HCT116 (cell line): Measurements from ENCODE around the gene GIMAP4. TPM values are rescaled to one million over a fixed set of nuclear protein-coding genes. Genes with fewer than 3 reads are reported as not detected.

Experiments used
- ATAC-seq: fragments of 200-7000 bp; cut with Tn5 transposase; 2 replicates; pipeline ENCODE4 v1.9.1; 2020; ENCODE audit warnings: mild to moderate bottlenecking, moderate library complexity
- BruUV-seq: library from RNA; stranded (reverse); fragments of 400-500 nt; replicated peaks from 2 replicates; lab custom pipeline; 2021; lab: Mats Ljungman, UMichigan
- CTCF ChIA-PET: fragments of 300-600 bp; sonication (Branson Sonifier 250); formaldehyde crosslinking; loops from one replicate; lab custom pipeline; 2021; ENCODE audit warnings: antibody characterized with exemption; lab: Charles Lee
- POLR2A ChIA-PET: fragments of 300-600, 350-600 bp; sonication (Branson Sonifier 250); formaldehyde crosslinking; loops from one replicate; lab custom pipeline; 2021; ENCODE audit warnings: antibody characterized with exemption; lab: Charles Lee
- RAD21 ChIA-PET, 2 experiments: fragments of 300-600 bp; sonication (Branson Sonifier 250); formaldehyde crosslinking; loops; one replicate each; lab custom pipeline; 2023; ENCODE audit warnings: low total read pairs in 2 of 2; ENCODE audit not compliant: uncharacterized antibody in 2 of 2, unreplicated experiment in 2 of 2, low non-redundant PET in 1 of 2; lab: Charles Lee
- DNase-seq: peaks from one replicate; pipeline ENCODE4 v3.0.0-alpha.2; 2010; ENCODE audit warnings: low read depth, low spot score
- H2AFZ ChIP-seq: fragments of 200-600 bp; shearing (Covaris generic), sonication (generic); 2 replicates; pipeline ENCODE4 v1.6.1; 2017; ENCODE audit warnings: low read depth, mixed run types, mixed read lengths, antibody characterized with exemption, low read length; ENCODE audit not compliant: poor library complexity, severe bottlenecking
- H3K27ac ChIP-seq: 2 replicates; pipeline ENCODE4 v1.5.1; 2012; ENCODE audit warnings: low read depth, low read length
- H3K27me3 ChIP-seq: fragments of 200-600 bp; sonication (generic); 2 replicates; pipeline ENCODE4 v1.6.1; 2016; ENCODE audit warnings: mixed run types, low read length, mixed read lengths; ENCODE audit not compliant: insufficient read depth
- H3K36me3 ChIP-seq, 2 experiments: fragments of 200-500 bp in 1 of 2; fragments of 200-600 bp in 1 of 2; sonication (Bioruptor generic) in 1 of 2; sonication (generic) in 1 of 2; 2 replicates each; pipeline versions ENCODE4 v1.5.1 to v1.6.1; 2014 to 2016; ENCODE audit warnings: low read length in 2 of 2, inconsistent platforms in 1 of 2, mixed read lengths in 1 of 2, mixed run types in 1 of 2; ENCODE audit not compliant: insufficient read depth in 2 of 2, control insufficient read depth in 1 of 2
- H3K4me1 ChIP-seq, 2 experiments: fragments of 200-600 bp in 1 of 2; sonication (generic) in 1 of 2; 2 replicates each; pipeline versions ENCODE4 v1.5.1 to v1.6.1; 2012 to 2017; ENCODE audit warnings: low read length in 2 of 2, inconsistent platforms in 1 of 2, mild to moderate bottlenecking in 1 of 2, mixed read lengths in 1 of 2, mixed run types in 1 of 2, moderate library complexity in 1 of 2; ENCODE audit not compliant: insufficient read depth in 2 of 2, control insufficient read depth in 1 of 2
- H3K4me2 ChIP-seq: fragments of 200-600 bp; sonication (generic); 2 replicates; pipeline ENCODE4 v1.6.1; 2017; ENCODE audit warnings: mixed run types, low read length, mixed read lengths
- H3K4me3 ChIP-seq, 2 experiments: fragments of 200-600 bp in 1 of 2; sonication (generic) in 1 of 2; replicated peaks in 1 of 2; 2 replicates each; pipeline ENCODE4 v1.5.1; 2011 to 2016; ENCODE audit warnings: low read length in 2 of 2, control low read depth in 1 of 2, low read depth in 1 of 2, mild to moderate bottlenecking in 1 of 2, mixed read lengths in 1 of 2, mixed run types in 1 of 2
- H3K79me2 ChIP-seq: fragments of 200-600 bp; sonication (generic); 2 replicates; pipeline ENCODE4 v1.6.1; 2017; ENCODE audit warnings: mild to moderate bottlenecking, mixed run types, low read length, moderate library complexity, mixed read lengths; ENCODE audit not compliant: insufficient read depth
- H3K9ac ChIP-seq: fragments of 200-600 bp; sonication (generic); 2 replicates; pipeline ENCODE4 v1.6.1; 2016; ENCODE audit warnings: low read length, mixed read lengths
- H3K9me2 ChIP-seq: fragments of 200-600 bp; sonication (generic), shearing (Covaris generic); 2 replicates; pipeline ENCODE4 v1.6.1; 2017; ENCODE audit warnings: mixed run types, mild to moderate bottlenecking, moderate library complexity; ENCODE audit not compliant: insufficient read depth
- H3K9me3 ChIP-seq, 2 experiments: fragments of 200-500 bp in 1 of 2; fragments of 200-600 bp in 1 of 2; sonication (Bioruptor generic) in 1 of 2; sonication (generic) in 1 of 2; 2 replicates each; pipeline ENCODE4 v1.6.1; 2014 to 2017; ENCODE audit warnings: low read length in 2 of 2, mixed read lengths in 2 of 2, inconsistent platforms in 1 of 2, low read depth in 1 of 2, mild to moderate bottlenecking in 1 of 2, mixed run types in 1 of 2, moderate library complexity in 1 of 2; ENCODE audit not compliant: control insufficient read depth in 1 of 2, insufficient read depth in 1 of 2
- H4K20me1 ChIP-seq: fragments of 200-600 bp; sonication (generic), shearing (Covaris generic); 2 replicates; pipeline ENCODE4 v1.6.1; 2017; ENCODE audit warnings: mixed run types, mild to moderate bottlenecking, moderate library complexity; ENCODE audit not compliant: insufficient read depth
- CBX3 ChIP-seq: IDR thresholded peaks from 2 replicates; pipeline ENCODE4 v1.6.1; 2012; ENCODE audit warnings: low read depth
- CEBPB ChIP-seq: IDR thresholded peaks from 2 replicates; pipeline ENCODE4 v1.6.1; 2012; ENCODE audit warnings: low read depth
- EGR1 ChIP-seq: IDR thresholded peaks from 2 replicates; pipeline ENCODE4 v1.6.1; 2012; ENCODE audit warnings: low read depth
- EZH2 ChIP-seq: fragments of 200-600 bp; sonication (generic); IDR thresholded peaks from 2 replicates; pipeline ENCODE4 v1.6.1; 2017; ENCODE audit warnings: antibody characterized with exemption, mixed run types
- EZH2phosphoT487 ChIP-seq: fragments of 200-600 bp; IDR thresholded peaks from 2 replicates; pipeline ENCODE4 v1.6.1; 2018; ENCODE audit warnings: antibody characterized with exemption, borderline replicate concordance
- JUND ChIP-seq: IDR thresholded peaks from 2 replicates; pipeline ENCODE4 v1.6.1; 2012
- POLR2A ChIP-seq: IDR thresholded peaks from 2 replicates; pipeline ENCODE4 v1.7.0; 2011; ENCODE audit warnings: borderline replicate concordance; ENCODE audit not compliant: insufficient read depth, insufficient read length; ENCODE audit errors: extremely low read depth
- POLR2AphosphoS5 ChIP-seq: IDR thresholded peaks from 2 replicates; pipeline ENCODE4 v1.6.1; 2011; ENCODE audit warnings: mild to moderate bottlenecking, low read depth, low read length, moderate library complexity
- SIN3A ChIP-seq: IDR thresholded peaks from 2 replicates; pipeline ENCODE4 v1.6.1; 2012; ENCODE audit warnings: low read depth
- TCF7L2 ChIP-seq: IDR thresholded peaks from 2 replicates; pipeline ENCODE4 v1.7.0; 2011; ENCODE audit warnings: borderline replicate concordance, inconsistent platforms; ENCODE audit not compliant: insufficient read depth, insufficient read length; ENCODE audit errors: extremely low read depth
- YY1 ChIP-seq: IDR thresholded peaks from 2 replicates; pipeline ENCODE4 v1.6.1; 2011; ENCODE audit warnings: low read length, low read depth, moderate library complexity, mild to moderate bottlenecking; ENCODE audit not compliant: insufficient replicate concordance; ENCODE audit errors: extremely low read depth
- ZFX ChIP-seq: fragments of 450-650 bp; IDR thresholded peaks from 2 replicates; pipeline ENCODE4 v1.6.1; 2017
- ZNF274 ChIP-seq: fragments of 200-500 bp; sonication (Bioruptor generic); IDR thresholded peaks from 2 replicates; pipeline ENCODE4 v1.6.1; 2014; ENCODE audit warnings: mild to moderate bottlenecking, low read depth, low read length, inconsistent platforms
- intact Hi-C: fragments of 100-400 bp; cut with micrococcal nuclease; formaldehyde crosslinking; loops from 2 replicates; pipeline ENCODE4 v1.10.0; 2022
- total RNA-seq: library from RNA; stranded (reverse); gene quantifications from one replicate; pipeline ENCODE4 v1.2.1, GENCODE V29; 2021; ENCODE audit not compliant: unreplicated experiment
- TF ChIP-seq, protein P1 (sequence below): IDR thresholded peaks from 2 replicates; pipeline ENCODE4 v1.6.1; 2012; ENCODE audit warnings: low read depth
- TF ChIP-seq, protein P2 (sequence below), 3 experiments: fragments of 200-600 bp in 1 of 3; sonication (generic) in 1 of 3; IDR thresholded peaks in 2 of 3; conservative IDR thresholded peaks in 1 of 3; 2 replicates each; pipeline ENCODE4 v1.5.1; 2012 to 2017; ENCODE audit warnings: low read depth in 2 of 3, low read length in 2 of 3, antibody characterized with exemption in 1 of 3, borderline replicate concordance in 1 of 3, control low read depth in 1 of 3, mild to moderate bottlenecking in 1 of 3, mixed read lengths in 1 of 3, mixed run types in 1 of 3, moderate library complexity in 1 of 3; ENCODE audit not compliant: insufficient read depth in 1 of 3
- TF ChIP-seq, protein P3 (sequence below): IDR thresholded peaks from 2 replicates; pipeline ENCODE4 v1.6.1; 2012
- TF ChIP-seq, protein P4 (sequence below): IDR thresholded peaks from 2 replicates; pipeline ENCODE4 v1.6.1; 2011; ENCODE audit warnings: mild to moderate bottlenecking, low read length, moderate library complexity; ENCODE audit not compliant: insufficient replicate concordance; ENCODE audit errors: extremely low read depth

GIMAP4 gene
- total RNA-seq, 1 experiment from 2014 or later = 0.49 TPM

DNA sequence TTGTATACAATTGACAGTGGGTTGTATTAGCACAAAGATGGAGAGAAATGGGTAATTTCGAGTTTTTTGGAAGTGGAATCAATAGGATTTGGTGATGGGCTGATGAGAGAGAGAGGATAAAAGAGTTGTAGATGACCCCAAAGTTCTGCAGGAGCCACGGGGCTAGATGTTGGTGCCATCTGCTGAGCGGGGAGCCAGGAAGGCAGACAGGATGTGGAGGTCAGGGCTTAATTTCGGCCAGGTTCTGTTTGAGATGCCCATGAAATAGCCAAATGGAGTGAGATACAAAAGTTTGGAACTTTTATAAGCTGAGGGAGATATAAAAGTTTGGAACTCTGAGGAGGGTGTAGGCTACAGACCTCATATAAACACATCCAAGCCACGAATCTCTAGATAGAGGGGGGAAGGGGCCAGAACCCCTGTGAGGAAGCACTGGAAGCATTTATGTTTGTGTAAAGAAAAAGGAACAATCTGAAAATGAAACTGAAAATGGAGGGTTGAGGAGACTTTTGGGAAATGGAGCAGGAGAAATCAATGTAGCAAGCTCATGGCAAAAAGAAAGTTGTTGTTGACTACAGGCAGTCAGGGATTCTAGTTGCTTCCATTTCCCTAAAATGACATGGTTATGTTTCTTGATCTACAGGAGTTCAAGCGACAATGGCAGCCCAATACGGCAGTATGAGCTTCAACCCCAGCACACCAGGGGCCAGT lies 2.2 kb downstream of the GIMAP4 start:
- ATAC-seq = no peak
- H3K79me2 ChIP-seq = no peaks in the 10 kb centered on the region
- no peaks in the 10 kb centered on the region for H4K20me1 ChIP-seq
- POLR2A ChIA-PET = no interaction called here
- intact Hi-C loops = no loop called here
- H3K27ac ChIP-seq = no peak overlapping the region
- no peaks in the 10 kb centered on the region for H3K36me3 ChIP-seq
- TF ChIP-seq POLR2A (no peak), YY1 (no peak), EZH2 (no peak), ZNF274 (no peak), CEBPB (no peak), TCF7L2 (no peak), SIN3A (no peak), EGR1 (no peak), CBX3 (no peak), EZH2phosphoT487 (no peak), ZFX (no peak), JUND (no peak), POLR2AphosphoS5 (no peak)
- TF ChIP-seq, protein P1, sequence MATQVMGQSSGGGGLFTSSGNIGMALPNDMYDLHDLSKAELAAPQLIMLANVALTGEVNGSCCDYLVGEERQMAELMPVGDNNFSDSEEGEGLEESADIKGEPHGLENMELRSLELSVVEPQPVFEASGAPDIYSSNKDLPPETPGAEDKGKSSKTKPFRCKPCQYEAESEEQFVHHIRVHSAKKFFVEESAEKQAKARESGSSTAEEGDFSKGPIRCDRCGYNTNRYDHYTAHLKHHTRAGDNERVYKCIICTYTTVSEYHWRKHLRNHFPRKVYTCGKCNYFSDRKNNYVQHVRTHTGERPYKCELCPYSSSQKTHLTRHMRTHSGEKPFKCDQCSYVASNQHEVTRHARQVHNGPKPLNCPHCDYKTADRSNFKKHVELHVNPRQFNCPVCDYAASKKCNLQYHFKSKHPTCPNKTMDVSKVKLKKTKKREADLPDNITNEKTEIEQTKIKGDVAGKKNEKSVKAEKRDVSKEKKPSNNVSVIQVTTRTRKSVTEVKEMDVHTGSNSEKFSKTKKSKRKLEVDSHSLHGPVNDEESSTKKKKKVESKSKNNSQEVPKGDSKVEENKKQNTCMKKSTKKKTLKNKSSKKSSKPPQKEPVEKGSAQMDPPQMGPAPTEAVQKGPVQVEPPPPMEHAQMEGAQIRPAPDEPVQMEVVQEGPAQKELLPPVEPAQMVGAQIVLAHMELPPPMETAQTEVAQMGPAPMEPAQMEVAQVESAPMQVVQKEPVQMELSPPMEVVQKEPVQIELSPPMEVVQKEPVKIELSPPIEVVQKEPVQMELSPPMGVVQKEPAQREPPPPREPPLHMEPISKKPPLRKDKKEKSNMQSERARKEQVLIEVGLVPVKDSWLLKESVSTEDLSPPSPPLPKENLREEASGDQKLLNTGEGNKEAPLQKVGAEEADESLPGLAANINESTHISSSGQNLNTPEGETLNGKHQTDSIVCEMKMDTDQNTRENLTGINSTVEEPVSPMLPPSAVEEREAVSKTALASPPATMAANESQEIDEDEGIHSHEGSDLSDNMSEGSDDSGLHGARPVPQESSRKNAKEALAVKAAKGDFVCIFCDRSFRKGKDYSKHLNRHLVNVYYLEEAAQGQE = no peak
- TF ChIP-seq, protein P2, sequence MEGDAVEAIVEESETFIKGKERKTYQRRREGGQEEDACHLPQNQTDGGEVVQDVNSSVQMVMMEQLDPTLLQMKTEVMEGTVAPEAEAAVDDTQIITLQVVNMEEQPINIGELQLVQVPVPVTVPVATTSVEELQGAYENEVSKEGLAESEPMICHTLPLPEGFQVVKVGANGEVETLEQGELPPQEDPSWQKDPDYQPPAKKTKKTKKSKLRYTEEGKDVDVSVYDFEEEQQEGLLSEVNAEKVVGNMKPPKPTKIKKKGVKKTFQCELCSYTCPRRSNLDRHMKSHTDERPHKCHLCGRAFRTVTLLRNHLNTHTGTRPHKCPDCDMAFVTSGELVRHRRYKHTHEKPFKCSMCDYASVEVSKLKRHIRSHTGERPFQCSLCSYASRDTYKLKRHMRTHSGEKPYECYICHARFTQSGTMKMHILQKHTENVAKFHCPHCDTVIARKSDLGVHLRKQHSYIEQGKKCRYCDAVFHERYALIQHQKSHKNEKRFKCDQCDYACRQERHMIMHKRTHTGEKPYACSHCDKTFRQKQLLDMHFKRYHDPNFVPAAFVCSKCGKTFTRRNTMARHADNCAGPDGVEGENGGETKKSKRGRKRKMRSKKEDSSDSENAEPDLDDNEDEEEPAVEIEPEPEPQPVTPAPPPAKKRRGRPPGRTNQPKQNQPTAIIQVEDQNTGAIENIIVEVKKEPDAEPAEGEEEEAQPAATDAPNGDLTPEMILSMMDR (IDR thresholded peaks at IDR 0.05 in 2 of 3, conservative IDR thresholded peaks at IDR 0.05 in 1 of 3; ENCODE audit: borderline replicate concordance in 1 of 3, insufficient read depth in 1 of 3, low read depth in 2 of 3, low read length in 2 of 3) = no peak
- TF ChIP-seq, protein P3, sequence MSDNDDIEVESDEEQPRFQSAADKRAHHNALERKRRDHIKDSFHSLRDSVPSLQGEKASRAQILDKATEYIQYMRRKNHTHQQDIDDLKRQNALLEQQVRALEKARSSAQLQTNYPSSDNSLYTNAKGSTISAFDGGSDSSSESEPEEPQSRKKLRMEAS = no peak
- TF ChIP-seq, protein P4, sequence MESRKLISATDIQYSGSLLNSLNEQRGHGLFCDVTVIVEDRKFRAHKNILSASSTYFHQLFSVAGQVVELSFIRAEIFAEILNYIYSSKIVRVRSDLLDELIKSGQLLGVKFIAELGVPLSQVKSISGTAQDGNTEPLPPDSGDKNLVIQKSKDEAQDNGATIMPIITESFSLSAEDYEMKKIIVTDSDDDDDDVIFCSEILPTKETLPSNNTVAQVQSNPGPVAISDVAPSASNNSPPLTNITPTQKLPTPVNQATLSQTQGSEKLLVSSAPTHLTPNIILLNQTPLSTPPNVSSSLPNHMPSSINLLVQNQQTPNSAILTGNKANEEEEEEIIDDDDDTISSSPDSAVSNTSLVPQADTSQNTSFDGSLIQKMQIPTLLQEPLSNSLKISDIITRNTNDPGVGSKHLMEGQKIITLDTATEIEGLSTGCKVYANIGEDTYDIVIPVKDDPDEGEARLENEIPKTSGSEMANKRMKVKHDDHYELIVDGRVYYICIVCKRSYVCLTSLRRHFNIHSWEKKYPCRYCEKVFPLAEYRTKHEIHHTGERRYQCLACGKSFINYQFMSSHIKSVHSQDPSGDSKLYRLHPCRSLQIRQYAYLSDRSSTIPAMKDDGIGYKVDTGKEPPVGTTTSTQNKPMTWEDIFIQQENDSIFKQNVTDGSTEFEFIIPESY = no peak
- RAD21 ChIA-PET = no interaction called here
- H3K9ac ChIP-seq = no peak overlapping the region
- no peaks in the 10 kb centered on the region for H3K9me2 ChIP-seq
- no peaks in the 10 kb centered on the region for H3K9me3 ChIP-seq
- no TSS peak for BruUV-seq
- no peaks in the 10 kb centered on the region for H3K4me1 ChIP-seq
- no peak overlapping the region for H3K4me3 ChIP-seq
- CTCF ChIA-PET = no interaction called here
- H3K4me2 ChIP-seq = no peak overlapping the region
- no peak for DNase-seq
- H2AFZ ChIP-seq = no peak overlapping the region
- H3K27me3 ChIP-seq = 0 out of 2 replicates have a peak, but pooled peaks cover 8% of the 10 kb centered on the region
